HEK293 (cell line): Measurements from ENCODE around the gene GDI2.

ENCODE experiments used
- CTCF ChIA-PET: fragments of 350-600 bp; formaldehyde crosslinking; extraction: SDS; loops from one replicate; lab custom pipeline; 2021; ENCODE audit warnings: antibody characterized with exemption; lab: Yijun Ruan, JAX
- POLR2A ChIA-PET: fragments of 300-600 bp; formaldehyde crosslinking; extraction: SDS; loops from one replicate; lab custom pipeline; 2020; ENCODE audit warnings: antibody characterized with exemption, inconsistent platforms; lab: Yijun Ruan, JAX
- H3K27ac ChIP-seq: fragments of 200-500 bp; sonication (Bioruptor generic); 2 replicates; pipeline ENCODE4 v1.5.1; 2014; ENCODE audit warnings: low read depth, low read length, control low read depth, inconsistent platforms; ENCODE audit errors: extremely low read depth
- H3K36me3 ChIP-seq, 2 experiments: fragments of 200-500 bp in 1 of 2; sonication (Bioruptor generic) in 1 of 2; 1 replicate in 1 of 2; 2 replicates in 1 of 2; pipeline ENCODE4 v1.5.1; 2014 to 2017; ENCODE audit warnings: inconsistent platforms in 2 of 2, low read length in 2 of 2; ENCODE audit not compliant: control insufficient read depth in 2 of 2, insufficient read depth in 1 of 2
- H3K4me1 ChIP-seq: fragments of 200-500 bp; sonication (Bioruptor generic); 2 replicates; pipeline ENCODE4 v1.5.1; 2014; ENCODE audit warnings: mild to moderate bottlenecking, low read length, inconsistent platforms; ENCODE audit not compliant: control insufficient read depth, insufficient read depth
- H3K4me3 ChIP-seq: 2 replicates; pipeline ENCODE4 v1.5.1; 2011; ENCODE audit warnings: low read depth, mild to moderate bottlenecking, control low read depth, low read length, moderate library complexity
- H3K9me3 ChIP-seq: fragments of 200-500 bp; sonication (Bioruptor generic); 2 replicates; pipeline ENCODE4 v1.5.1; 2014; ENCODE audit warnings: low read depth, low read length, inconsistent platforms; ENCODE audit not compliant: control insufficient read depth, insufficient read depth
- GFI1B ChIP-seq: fragments of 450-650 bp; formaldehyde crosslinking; IDR thresholded peaks from 2 replicates; pipeline ENCODE4 v1.5.1; 2016; ENCODE audit warnings: missing biosample characterization, missing genetic modification characterization
- HOXD13 ChIP-seq: sonication (generic); formaldehyde crosslinking; IDR thresholded peaks from 2 replicates; pipeline ENCODE4 v1.8.0; 2022; ENCODE audit warnings: missing genetic modification reagents, borderline replicate concordance
- PRDM1 ChIP-seq: fragments of 450-650 bp; formaldehyde crosslinking; IDR thresholded peaks from 2 replicates; pipeline ENCODE4; 2016; ENCODE audit warnings: missing biosample characterization, missing genetic modification characterization
- REPIN1 ChIP-seq: fragments of 450-650 bp; formaldehyde crosslinking; IDR thresholded peaks from 2 replicates; pipeline ENCODE4 v1.5.1; 2017; ENCODE audit warnings: missing biosample characterization, missing genetic modification characterization, low read depth
- TCF7L2 ChIP-seq: IDR thresholded peaks from 2 replicates; pipeline ENCODE4 v1.6.1; 2011; ENCODE audit warnings: low read depth, mild to moderate bottlenecking, inconsistent platforms, low read length, moderate library complexity, borderline replicate concordance
- ZBTB20 ChIP-seq: fragments of 450-650 bp; formaldehyde crosslinking; IDR thresholded peaks from 2 replicates; pipeline ENCODE4 v1.5.1; 2016; ENCODE audit warnings: missing biosample characterization, missing genetic modification characterization
- ZFP37 ChIP-seq: fragments of 450-650 bp; formaldehyde crosslinking; IDR thresholded peaks from 2 replicates; pipeline ENCODE4 v1.5.1; 2016; ENCODE audit warnings: missing biosample characterization, missing genetic modification characterization
- ZNF140 ChIP-seq: fragments of 450-650 bp; formaldehyde crosslinking; IDR thresholded peaks from 2 replicates; pipeline ENCODE4 v1.5.1; 2016; ENCODE audit warnings: missing biosample characterization, missing genetic modification characterization
- ZNF23 ChIP-seq: fragments of 450-650 bp; formaldehyde crosslinking; IDR thresholded peaks from 2 replicates; pipeline ENCODE4 v1.5.1; 2016; ENCODE audit warnings: missing biosample characterization, missing genetic modification characterization, borderline replicate concordance
- ZNF24 ChIP-seq: fragments of 450-650 bp; formaldehyde crosslinking; IDR thresholded peaks from 2 replicates; pipeline ENCODE4 v1.5.1; 2016; ENCODE audit warnings: missing biosample characterization, missing genetic modification characterization
- ZNF292 ChIP-seq: fragments of 450-650 bp; formaldehyde crosslinking; IDR thresholded peaks from 2 replicates; pipeline ENCODE4 v1.5.1; 2016; ENCODE audit warnings: low read depth, missing biosample characterization, missing genetic modification characterization, borderline replicate concordance
- ZNF354C ChIP-seq: fragments of 450-650 bp; formaldehyde crosslinking; IDR thresholded peaks from 2 replicates; pipeline ENCODE4 v1.5.1; 2016; ENCODE audit warnings: missing biosample characterization, missing genetic modification characterization, low read depth, borderline replicate concordance
- ZNF514 ChIP-seq: fragments of 450-650 bp; formaldehyde crosslinking; IDR thresholded peaks from 2 replicates; pipeline ENCODE4 v1.5.1; 2016; ENCODE audit warnings: missing biosample characterization, missing genetic modification characterization
- ZNF530 ChIP-seq: fragments of 450-650 bp; formaldehyde crosslinking; IDR thresholded peaks from 2 replicates; pipeline ENCODE4 v1.5.1; 2016; ENCODE audit warnings: low read depth, missing biosample characterization, missing genetic modification characterization
- ZNF585B ChIP-seq: fragments of 450-650 bp; formaldehyde crosslinking; IDR thresholded peaks from 2 replicates; pipeline ENCODE4 v1.5.1; 2016; ENCODE audit warnings: missing biosample characterization, missing genetic modification characterization
- ZNF600 ChIP-seq: fragments of 450-650 bp; formaldehyde crosslinking; IDR thresholded peaks from 2 replicates; pipeline ENCODE4 v1.5.1; 2016; ENCODE audit warnings: missing biosample characterization, missing genetic modification characterization
- ZNF610 ChIP-seq: fragments of 450-650 bp; formaldehyde crosslinking; IDR thresholded peaks from 2 replicates; pipeline ENCODE4 v1.5.1; 2016; ENCODE audit warnings: missing biosample characterization, missing genetic modification characterization, borderline replicate concordance
- ZNF777 ChIP-seq: fragments of 450-650 bp; formaldehyde crosslinking; IDR thresholded peaks from 2 replicates; pipeline ENCODE4 v1.5.1; 2017; ENCODE audit warnings: missing biosample characterization, missing genetic modification characterization, borderline replicate concordance
- ZNF792 ChIP-seq: fragments of 450-650 bp; formaldehyde crosslinking; IDR thresholded peaks from 2 replicates; pipeline ENCODE4 v1.5.1; 2016; ENCODE audit warnings: missing biosample characterization, missing genetic modification characterization
- ZNF843 ChIP-seq: fragments of 450-650 bp; formaldehyde crosslinking; IDR thresholded peaks from 2 replicates; pipeline ENCODE4 v1.5.1; 2016; ENCODE audit warnings: missing biosample characterization, missing genetic modification characterization
- ZSCAN16 ChIP-seq: fragments of 450-650 bp; formaldehyde crosslinking; IDR thresholded peaks from 2 replicates; pipeline ENCODE4 v1.5.1; 2016; ENCODE audit warnings: missing biosample characterization, missing genetic modification characterization
- TF ChIP-seq, protein P1 (sequence below): fragments of 450-650 bp; IDR thresholded peaks from 2 replicates; pipeline ENCODE4 v1.5.1; 2018; ENCODE audit warnings: missing biosample characterization, missing genetic modification characterization
- TF ChIP-seq, protein P2 (sequence below): fragments of 450-650 bp; formaldehyde crosslinking; IDR thresholded peaks from 2 replicates; pipeline ENCODE4; 2016; ENCODE audit warnings: missing biosample characterization, missing genetic modification characterization
- TF ChIP-seq, protein P3 (sequence below): fragments of 450-650 bp; formaldehyde crosslinking; IDR thresholded peaks from 2 replicates; pipeline ENCODE4 v1.5.1; 2016; ENCODE audit warnings: missing biosample characterization, missing genetic modification characterization
- TF ChIP-seq, protein P4 (sequence below): fragments of 450-650 bp; formaldehyde crosslinking; IDR thresholded peaks from 2 replicates; pipeline ENCODE4 v1.5.1; 2016; ENCODE audit warnings: missing biosample characterization, missing genetic modification characterization

Gene GDI2

DNA sequence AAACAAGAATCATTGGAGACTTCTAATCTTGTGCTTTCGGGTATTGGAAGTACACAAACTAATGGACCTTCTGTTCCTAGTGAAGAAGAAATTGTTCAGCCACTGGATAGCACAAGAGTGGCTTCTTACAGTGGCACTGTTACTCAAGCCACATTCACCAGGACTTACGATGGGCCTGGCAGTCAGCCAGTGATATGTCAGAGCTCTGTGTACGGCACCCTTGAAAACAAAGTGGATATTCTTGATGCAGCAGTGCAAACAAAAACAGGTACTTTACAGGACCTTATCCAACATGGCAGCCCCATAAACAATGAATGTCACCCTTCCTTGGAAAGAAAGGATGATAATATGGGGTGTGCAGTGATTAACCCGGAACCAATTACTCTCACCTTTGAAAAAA, 67.0 kb downstream of the GDI2 start:
- no peak overlapping the region for H3K4me3 ChIP-seq
- ChIA-PET CTCF (no interaction called here), POLR2A (no interaction called here)
- no peaks in the 10 kb centered on the region for H3K9me3 ChIP-seq
- TF ChIP-seq ZNF140 (tag by site-specific recombination) = no peak
- TF ChIP-seq PRDM1 (tag by site-specific recombination) = no peak
- no peak for TF ChIP-seq TCF7L2
- TF ChIP-seq ZNF610 (tag by site-specific recombination) = no peak
- no peak for TF ChIP-seq ZNF792
- TF ChIP-seq ZNF843 (tag by site-specific recombination) = no peak
- TF ChIP-seq ZBTB20 (tag by site-specific recombination) = no peak
- TF ChIP-seq ZNF600 (tag by site-specific recombination) = no peak
- TF ChIP-seq, protein P1, sequence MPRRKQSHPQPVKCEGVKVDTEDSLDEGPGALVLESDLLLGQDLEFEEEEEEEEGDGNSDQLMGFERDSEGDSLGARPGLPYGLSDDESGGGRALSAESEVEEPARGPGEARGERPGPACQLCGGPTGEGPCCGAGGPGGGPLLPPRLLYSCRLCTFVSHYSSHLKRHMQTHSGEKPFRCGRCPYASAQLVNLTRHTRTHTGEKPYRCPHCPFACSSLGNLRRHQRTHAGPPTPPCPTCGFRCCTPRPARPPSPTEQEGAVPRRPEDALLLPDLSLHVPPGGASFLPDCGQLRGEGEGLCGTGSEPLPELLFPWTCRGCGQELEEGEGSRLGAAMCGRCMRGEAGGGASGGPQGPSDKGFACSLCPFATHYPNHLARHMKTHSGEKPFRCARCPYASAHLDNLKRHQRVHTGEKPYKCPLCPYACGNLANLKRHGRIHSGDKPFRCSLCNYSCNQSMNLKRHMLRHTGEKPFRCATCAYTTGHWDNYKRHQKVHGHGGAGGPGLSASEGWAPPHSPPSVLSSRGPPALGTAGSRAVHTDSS (tag by site-specific recombination) = no peak
- TF ChIP-seq ZNF530 (tag by site-specific recombination) = no peak
- TF ChIP-seq, protein P2, sequence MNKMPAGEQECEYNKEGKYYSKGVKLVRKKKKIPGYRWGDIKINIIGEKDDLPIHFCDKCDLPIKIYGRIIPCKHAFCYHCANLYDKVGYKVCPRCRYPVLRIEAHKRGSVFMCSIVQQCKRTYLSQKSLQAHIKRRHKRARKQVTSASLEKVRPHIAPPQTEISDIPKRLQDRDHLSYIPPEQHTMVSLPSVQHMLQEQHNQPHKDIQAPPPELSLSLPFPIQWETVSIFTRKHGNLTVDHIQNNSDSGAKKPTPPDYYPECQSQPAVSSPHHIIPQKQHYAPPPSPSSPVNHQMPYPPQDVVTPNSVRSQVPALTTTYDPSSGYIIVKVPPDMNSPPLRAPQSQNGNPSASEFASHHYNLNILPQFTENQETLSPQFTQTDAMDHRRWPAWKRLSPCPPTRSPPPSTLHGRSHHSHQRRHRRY = no peak
- TF ChIP-seq, protein P3, sequence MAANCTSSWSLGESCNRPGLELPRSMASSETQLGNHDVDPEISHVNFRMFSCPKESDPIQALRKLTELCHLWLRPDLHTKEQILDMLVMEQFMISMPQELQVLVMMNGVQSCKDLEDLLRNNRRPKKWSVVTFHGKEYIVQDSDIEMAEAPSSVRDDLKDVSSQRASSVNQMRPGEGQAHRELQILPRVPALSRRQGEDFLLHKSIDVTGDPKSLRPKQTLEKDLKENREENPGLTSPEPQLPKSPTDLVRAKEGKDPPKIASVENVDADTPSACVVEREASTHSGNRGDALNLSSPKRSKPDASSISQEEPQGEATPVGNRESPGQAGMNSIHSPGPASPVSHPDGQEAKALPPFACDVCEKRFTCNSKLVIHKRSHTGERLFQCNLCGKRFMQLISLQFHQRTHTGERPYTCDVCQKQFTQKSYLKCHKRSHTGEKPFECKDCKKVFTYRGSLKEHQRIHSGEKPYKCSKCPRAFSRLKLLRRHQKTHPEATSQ = no peak
- TF ChIP-seq, protein P4, sequence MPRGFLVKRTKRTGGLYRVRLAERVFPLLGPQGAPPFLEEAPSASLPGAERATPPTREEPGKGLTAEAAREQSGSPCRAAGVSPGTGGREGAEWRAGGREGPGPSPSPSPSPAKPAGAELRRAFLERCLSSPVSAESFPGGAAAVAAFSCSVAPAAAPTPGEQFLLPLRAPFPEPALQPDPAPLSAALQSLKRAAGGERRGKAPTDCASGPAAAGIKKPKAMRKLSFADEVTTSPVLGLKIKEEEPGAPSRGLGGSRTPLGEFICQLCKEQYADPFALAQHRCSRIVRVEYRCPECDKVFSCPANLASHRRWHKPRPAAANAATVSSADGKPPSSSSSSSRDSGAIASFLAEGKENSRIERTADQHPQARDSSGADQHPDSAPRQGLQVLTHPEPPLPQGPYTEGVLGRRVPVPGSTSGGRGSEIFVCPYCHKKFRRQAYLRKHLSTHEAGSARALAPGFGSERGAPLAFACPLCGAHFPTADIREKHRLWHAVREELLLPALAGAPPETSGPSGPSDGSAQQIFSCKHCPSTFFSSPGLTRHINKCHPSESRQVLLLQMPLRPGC (tag by site-specific recombination) = no peak
- no peak for TF ChIP-seq ZNF292 (tag by site-specific recombination)
- TF ChIP-seq REPIN1 (tag by site-specific recombination) = no peak
- H3K36me3 ChIP-seq = peaks cover 29 to 82% of the 10 kb centered on the region in 2 experiments
- H3K4me1 ChIP-seq = no peaks in the 10 kb centered on the region
- no peak overlapping the region for H3K27ac ChIP-seq

DNA sequence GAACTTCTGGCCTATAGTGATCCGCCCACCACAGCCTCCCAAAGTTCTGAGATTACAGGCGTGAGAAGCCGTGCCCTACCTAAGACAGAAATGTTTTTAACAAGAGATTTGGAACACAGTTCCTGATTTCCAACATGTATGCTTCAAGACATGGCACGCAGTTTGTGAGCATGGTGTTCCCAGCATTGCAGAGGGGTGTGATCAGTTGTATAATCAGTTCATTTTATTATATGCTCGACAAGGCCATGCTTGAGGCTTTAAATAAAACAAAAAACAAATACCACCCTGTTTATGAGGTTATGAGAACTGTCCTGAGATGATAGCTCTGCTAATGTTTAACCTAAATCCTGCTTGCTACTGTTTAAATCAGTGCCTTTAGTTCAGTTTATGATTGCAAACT, 68.4 kb downstream of the GDI2 start:
- Histone ChIP-seq H3K4me3 (no peak overlapping the region), H3K9me3 (no peaks in the 10 kb centered on the region), H3K36me3 (peaks cover 28 to 89% of the 10 kb centered on the region in 2 experiments), H3K4me1 (no peaks in the 10 kb centered on the region), H3K27ac (no peak overlapping the region)
- CTCF ChIA-PET = no interaction called here
- POLR2A ChIA-PET = no interaction called here
- TF ChIP-seq ZNF24 (tag by site-specific recombination) (no peak), ZFP37 (tag by site-specific recombination) (no peak), ZNF354C (no peak), ZNF23 (tag by site-specific recombination) (no peak), HOXD13 (CRISPR knock-in tag) (no peak), ZNF514 (tag by site-specific recombination) (no peak), ZNF777 (tag by site-specific recombination) (no peak), ZSCAN16 (no peak), GFI1B (tag by site-specific recombination) (no peak), ZNF585B (tag by site-specific recombination) (no peak)
- TF ChIP-seq, protein P3 = no peak
